Measurements from ENCODE around the gene UNC45A.

The UNC45A gene

GRCh38 chr15:90966262-90966661, 31.2 kb downstream of the UNC45A start:
- no peak for DNase-seq

GRCh38 chr15:90967206-90967605, 32.1 kb downstream of the UNC45A start:
- no peak for DNase-seq

- DNase-seq, result no peak
Observed at GRCh38 chr15:90968434-90968833, 33.3 kb downstream of the UNC45A start.

GRCh38 chr15:90970274-90970673, 35.2 kb downstream of the UNC45A start:
- no peak for DNase-seq

GRCh38 chr15:90972133-90972532, 37.0 kb downstream of the UNC45A start:
- DNase-seq, result no peak

GRCh38 chr15:90974216-90974615, 39.1 kb downstream of the UNC45A start:
- no peak for DNase-seq

GRCh38 chr15:90979582-90979981, 44.5 kb downstream of the UNC45A start:
- DNase-seq, result no peak

- peak in 1 of 4 experiments; percentile 16 for DNase-seq
Observed at GRCh38 chr15:90981681-90982080, 46.6 kb downstream of the UNC45A start.

GRCh38 chr15:90982135-90982534, 47.0 kb downstream of the UNC45A start:
- peak in 3 of 4 experiments; percentile 4 to 46 (median 43) for DNase-seq

GRCh38 chr15:90986790-90987507, 51.9 kb downstream of the UNC45A start:
- DNase-seq, result no peak

GRCh38 chr15:90987561-90988141, 52.6 kb downstream of the UNC45A start:
- DNase-seq, result no peak

- DNase-seq, result peak in 2 of 4 experiments; percentile 9 to 14
Observed at GRCh38 chr15:90988296-90988695, 53.2 kb downstream of the UNC45A start.

GRCh38 chr15:90989040-90989768, 54.1 kb downstream of the UNC45A start:
- peak in 2 of 4 experiments; percentile 20 to 33 for DNase-seq

GRCh38 chr15:90990446-90990845, 55.4 kb downstream of the UNC45A start:
- no peak for DNase-seq

GRCh38 chr15:90991587-90992285, 56.7 kb downstream of the UNC45A start:
- no peak for DNase-seq

- DNase-seq, result peak in 2 of 4 experiments; percentile 27 to 39
Observed at GRCh38 chr15:90994059-90994416, 59.0 kb downstream of the UNC45A start.

GRCh38 chr15:90994417-90995311, 59.6 kb downstream of the UNC45A start, which contains the start of gene PRC1:
Gene PRC1 (minus strand): TSS chr15:90994535. CDS start chr15:90994417, 118 bp downstream.
- DNase-seq, result peak; percentile 99

GRCh38 chr15:90998737-90999136, 63.7 kb downstream of the UNC45A start:
- DNase-seq, result no peak

- no peak for DNase-seq
Observed at GRCh38 chr15:91001209-91001608, 66.1 kb downstream of the UNC45A start.
